GM10266 (cell line): ENCODE results near the gene ZNF782.

Experiments used
- DNase-seq: peaks from one replicate; pipeline ENCODE4 v3.0.0; 2012; ENCODE audit errors: extremely low spot score
- CTCF ChIP-seq: IDR thresholded peaks from 2 replicates; pipeline ENCODE4 v1.5.1; 2012; ENCODE audit warnings: mild to moderate bottlenecking, low read depth; ENCODE audit not compliant: control insufficient read depth, insufficient read depth; ENCODE audit errors: missing control alignments

ZNF782 gene

GRCh38 chr9:96877269-96877668, 23.0 kb upstream of the ZNF782 start:
- no peak for DNase-seq
- no peak for TF ChIP-seq CTCF

GRCh38 chr9:96875461-96876142, 21.3 kb upstream of the ZNF782 start:
- DNase-seq: peak; percentile 82
- peak; percentile 44 for TF ChIP-seq CTCF

- no peak for TF ChIP-seq CTCF
- DNase-seq: peak; percentile 72
These were observed 20.7 kb upstream of the ZNF782 start for GRCh38 chr9:96874947-96875460.

GRCh38 chr9:96874201-96874785, 20.0 kb upstream of the ZNF782 start:
- no peak for DNase-seq
- TF ChIP-seq CTCF: no peak

- TF ChIP-seq CTCF: no peak
- no peak for DNase-seq
These were observed 16.9 kb upstream of the ZNF782 start for GRCh38 chr9:96871176-96871575.

GRCh38 chr9:96868709-96869108, 14.4 kb upstream of the ZNF782 start:
- no peak for TF ChIP-seq CTCF
- DNase-seq: no peak
